Spleen (tissue), 7 donors: ENCODE data around the gene C7.

Experiments
- CTCF ChIP-seq, 11 experiments: fragments of 200-600 bp in 7 of 11; fragments of 450-650 bp in 4 of 11; sonication (generic) in 4 of 11; IDR thresholded peaks in 8 of 11; conservative IDR thresholded peaks in 3 of 11; 1 replicate in 7 of 11; 2 replicates in 4 of 11; pipeline versions ENCODE4 v1.4.0 to v1.8.0; 2016 to 2021; ENCODE audit warnings: antibody characterized with exemption in 11 of 11, inconsistent platforms in 4 of 11, mild to moderate bottlenecking in 1 of 11
- POLR2A ChIP-seq, 3 donors: fragments of 450-650 bp; IDR thresholded peaks; one replicate each; pipeline ENCODE4 v1.5.1; 2017; ENCODE audit warnings: antibody characterized with exemption in 3 of 3, mild to moderate bottlenecking in 1 of 3
- donor health status: DM: no; HTN: no; CAD: no; lungs with moderate emphysema.
- donor health status: DM: no; HTN: no; CAD: no.
- donor health status: DM: no; HTN: no; CAD: no.

GRCh38 chr5:40945111-40945510 lies 35.8 kb downstream of the C7 start:
- TF ChIP-seq CTCF (IDR thresholded peaks at IDR 0.05 in 8 of 11, conservative IDR thresholded peaks at IDR 0.05 in 3 of 11), result no peak
- no peak for TF ChIP-seq POLR2A (IDR thresholded peaks at IDR 0.05)
